ENCODE measurements around the gene LDLRAD3. TPM values are rescaled to one million over a fixed set of nuclear protein-coding genes. Genes with fewer than 3 reads are reported as not detected.
"Not testable (repeated sequence)": the region's sequence is repeated elsewhere in the genome, so short reads cannot be mapped to it uniquely, and the experiment has no call there.

The LDLRAD3 gene
- total RNA-seq, 4 donors from 2014 or later: 19.4 to 49.5 (median 31.0) TPM

GRCh38 chr11:35911616-35912165 is 32.2 kb upstream of the LDLRAD3 start:
- no peak for DNase-seq (ENCODE audit: low spot score in 2 of 2)
- Histone ChIP-seq H3K27ac (peak overlapping the region in 1 of 4 donors; percentile 17), H3K36me3 (no peaks in the 10 kb centered on the region), H3K27me3 (no peaks in the 10 kb centered on the region), H3K4me1 (peaks cover 0 to 34% (median 10%) of the 10 kb centered on the region in 4 donors), H3K4me3 (no peak overlapping the region), H3K9me3 (no peaks in the 10 kb centered on the region)
- TF ChIP-seq CTCF (IDR thresholded peaks at IDR 0.05) (no peak), POLR2A (IDR thresholded peaks at IDR 0.05) (no peak), EP300 (IDR thresholded peaks at IDR 0.05) (no peak)
- 26 to 41% methylated on average over 1 of the region's 1 CpG for WGBS, 2 donors

GRCh38 chr11:35912436-35912835 is 31.4 kb upstream of the LDLRAD3 start:
- not testable (repeated sequence) for H3K27me3 ChIP-seq; H3K27ac ChIP-seq; H3K4me3 ChIP-seq; DNase-seq (ENCODE audit: low spot score in 2 of 2); H3K36me3 ChIP-seq; H3K9me3 ChIP-seq
- 91 to 94% methylated on average over 7 of the region's 7 CpGs for WGBS, 2 donors
- peaks cover 0 to 33% (median 10%) of the 10 kb centered on the region in 4 donors for H3K4me1 ChIP-seq

- Histone ChIP-seq H3K27ac (no peak overlapping the region), H3K27me3 (no peaks in the 10 kb centered on the region), H3K4me1 (peaks cover 0 to 26% (median 10%) of the 10 kb centered on the region in 4 donors), H3K4me3 (no peak overlapping the region), H3K36me3 (no peaks in the 10 kb centered on the region), H3K9me3 (no peaks in the 10 kb centered on the region)
- TF ChIP-seq POLR2A (IDR thresholded peaks at IDR 0.05): no peak
- no peak for TF ChIP-seq EP300 (IDR thresholded peaks at IDR 0.05)
- no peak for TF ChIP-seq CTCF (IDR thresholded peaks at IDR 0.05)
- no peak for DNase-seq (ENCODE audit: low spot score in 2 of 2)
Observed at GRCh38 chr11:35912883-35913624, 30.8 kb upstream of the LDLRAD3 start.

GRCh38 chr11:35914816-35915215 is 29.0 kb upstream of the LDLRAD3 start:
- no peak overlapping the region for H3K27ac ChIP-seq
- DNase-seq (ENCODE audit: low spot score in 2 of 2): no peak
- peaks cover 0 to 9% (median under 1%) of the 10 kb centered on the region in 4 donors for H3K4me1 ChIP-seq
- H3K36me3 ChIP-seq: no peaks in the 10 kb centered on the region
- no peak for TF ChIP-seq EP300 (IDR thresholded peaks at IDR 0.05)
- no peak for TF ChIP-seq CTCF (IDR thresholded peaks at IDR 0.05)
- no peak for TF ChIP-seq POLR2A (IDR thresholded peaks at IDR 0.05)
- no peaks in the 10 kb centered on the region for H3K9me3 ChIP-seq
- H3K27me3 ChIP-seq: no peaks in the 10 kb centered on the region
- no peak overlapping the region for H3K4me3 ChIP-seq
- WGBS, 2 donors: 85 to 86% methylated on average over 3 of the region's 3 CpGs

GRCh38 chr11:35916270-35916669 is 27.6 kb upstream of the LDLRAD3 start:
- TF ChIP-seq CTCF (IDR thresholded peaks at IDR 0.05) (no peak), EP300 (IDR thresholded peaks at IDR 0.05) (no peak), POLR2A (IDR thresholded peaks at IDR 0.05) (no peak)
- no peaks in the 10 kb centered on the region for H3K27me3 ChIP-seq
- H3K4me1 ChIP-seq: peaks cover 0 to 7% (median 0%) of the 10 kb centered on the region in 4 donors
- no peak overlapping the region for H3K27ac ChIP-seq
- DNase-seq (ENCODE audit: low spot score in 2 of 2): no peak
- H3K9me3 ChIP-seq: no peaks in the 10 kb centered on the region
- H3K36me3 ChIP-seq: no peaks in the 10 kb centered on the region
- no peak overlapping the region for H3K4me3 ChIP-seq
- 89 to 90% methylated on average over 1 of the region's 1 CpG for WGBS, 2 donors
